Measurements from ENCODE around the gene MELTF.

MELTF gene

DNA sequence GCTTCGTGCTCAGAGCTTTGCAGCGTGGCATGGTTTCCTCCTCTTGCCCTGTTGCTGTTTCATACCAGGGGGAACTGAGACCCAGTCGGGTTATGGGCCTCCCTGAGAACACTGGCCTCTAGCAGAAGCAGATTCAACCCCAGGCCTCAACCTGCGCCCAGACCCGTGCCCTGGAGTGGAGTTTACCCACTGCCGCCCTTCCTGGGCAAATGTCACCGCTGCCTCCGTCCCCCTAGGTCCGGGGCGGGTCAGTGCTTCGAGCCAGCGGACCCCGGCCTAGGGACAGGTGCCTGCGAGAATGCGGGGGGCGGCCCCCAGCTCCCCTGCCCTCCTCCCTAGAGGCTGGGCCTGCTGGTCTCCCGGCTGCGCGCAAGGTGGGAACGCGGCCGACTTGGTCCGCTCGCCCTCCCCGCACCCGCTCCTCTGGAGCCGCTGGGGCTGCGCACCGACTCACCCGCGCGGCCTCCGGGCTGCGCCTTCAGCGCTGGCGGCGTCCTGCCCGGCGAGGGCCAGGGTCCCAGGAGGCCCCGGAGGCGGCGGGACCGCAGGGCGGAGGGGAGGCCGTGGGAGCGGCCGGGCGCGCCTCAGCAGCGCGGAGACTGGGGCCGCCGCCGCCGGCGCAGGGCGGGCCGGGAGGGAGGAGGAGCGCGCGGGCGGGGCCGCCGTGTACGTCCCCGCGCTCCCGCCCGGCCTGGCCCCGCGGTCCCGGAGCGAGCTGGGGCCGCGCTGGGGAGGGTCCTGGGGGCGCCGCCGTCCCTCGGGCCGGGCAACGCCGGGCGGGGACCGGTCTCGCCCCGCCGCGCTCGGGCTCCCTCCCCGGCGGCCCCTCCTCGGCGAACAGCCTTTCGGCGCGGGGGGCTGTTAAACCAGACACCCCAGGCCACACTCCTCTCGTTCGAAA, 61.1 kb downstream of the MELTF start, which contains the start of gene PIGZ:
PIGZ (minus strand) TSS at position 601 of the 901 bp plus-strand sequence. CDS start 16,802 bp downstream, outside the sequence.
- no peak within 1 kb of the TSS for H3K27ac ChIP-seq (ENCODE audit: low read depth, low read length)
- H3K4me3 ChIP-seq (ENCODE audit: low read depth in 1 of 2, low read length in 2 of 2): peak within 1 kb of the TSS; percentile 72 to 75
- H3K36me3 ChIP-seq (ENCODE audit: control insufficient read depth in 1 of 2, insufficient read depth in 2 of 2, low read length in 2 of 2): peaks cover 0 to 5% of the 10 kb centered on the region in 2 donors
- H3K4me1 ChIP-seq (ENCODE audit: control insufficient read depth in 1 of 2, insufficient read depth in 2 of 2, low read length in 2 of 2): peaks cover 6 to 8% of the 10 kb centered on the region in 2 donors
- H3K9me3 ChIP-seq (ENCODE audit: control insufficient read depth in 1 of 2, low read length in 2 of 2): no peaks in the 10 kb centered on the region
- H3K27me3 ChIP-seq (ENCODE audit: control insufficient read depth in 1 of 2, insufficient read depth in 2 of 2, low read length in 2 of 2): peaks cover 0 to 7% of the 10 kb centered on the region in 2 donors
- H3K9ac ChIP-seq (ENCODE audit: low read depth in 1 of 2, low read length in 2 of 2): peak within 1 kb of the TSS; percentile 61 to 72

DNA sequence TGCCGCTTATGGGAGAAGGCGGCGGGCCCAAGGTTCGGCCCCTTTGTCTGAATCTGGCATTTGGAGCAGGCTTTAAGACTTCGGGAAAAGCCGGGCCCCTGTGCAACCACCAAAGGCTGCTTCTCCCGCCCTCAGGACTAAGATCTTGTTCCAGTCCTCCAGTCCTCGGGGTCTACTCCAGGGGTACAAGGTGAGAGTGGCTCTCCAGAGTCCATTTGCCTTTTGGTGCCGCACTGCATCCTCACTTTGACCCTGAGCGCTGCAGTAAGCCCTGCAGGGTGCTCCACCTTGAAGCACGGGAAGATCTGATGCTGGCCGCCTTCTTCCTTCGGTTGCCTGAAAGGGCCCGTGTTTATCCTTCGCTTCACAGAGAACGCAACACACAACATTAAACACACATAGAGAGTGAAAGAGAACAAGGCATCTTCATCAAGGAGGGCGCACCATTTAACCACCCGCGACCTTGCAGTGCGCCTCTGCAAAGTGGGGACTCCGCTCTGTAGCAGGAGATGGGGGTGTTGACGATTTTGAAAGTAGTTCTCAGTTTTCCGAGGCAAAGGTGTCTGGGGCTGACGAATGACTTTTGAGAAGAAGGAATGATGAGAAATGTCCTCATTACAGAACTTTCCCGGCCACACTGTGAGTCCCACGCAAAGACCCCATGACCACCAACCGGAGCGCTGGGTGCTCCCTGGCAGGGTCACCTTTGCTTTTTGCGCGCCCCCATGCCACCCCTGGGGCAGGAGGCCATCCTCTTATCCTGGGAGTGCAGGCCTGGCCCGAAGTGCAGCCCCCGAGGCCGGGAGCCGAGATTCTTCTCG, 62.0 kb downstream of the MELTF start:
- H3K27me3 ChIP-seq (ENCODE audit: control insufficient read depth in 1 of 2, insufficient read depth in 2 of 2, low read length in 2 of 2): peaks cover 0 to 7% of the 10 kb centered on the region in 2 donors
- peak overlapping the region; percentile 72 to 75 for H3K4me3 ChIP-seq (ENCODE audit: low read depth in 1 of 2, low read length in 2 of 2)
- peak overlapping the region; percentile 61 to 72 for H3K9ac ChIP-seq (ENCODE audit: low read depth in 1 of 2, low read length in 2 of 2)
- H3K36me3 ChIP-seq (ENCODE audit: control insufficient read depth in 1 of 2, insufficient read depth in 2 of 2, low read length in 2 of 2): peaks cover 0 to 5% of the 10 kb centered on the region in 2 donors
- no peaks in the 10 kb centered on the region for H3K9me3 ChIP-seq (ENCODE audit: control insufficient read depth in 1 of 2, low read length in 2 of 2)
- peaks cover 6 to 8% of the 10 kb centered on the region in 2 donors for H3K4me1 ChIP-seq (ENCODE audit: control insufficient read depth in 1 of 2, insufficient read depth in 2 of 2, low read length in 2 of 2)
- H3K27ac ChIP-seq (ENCODE audit: low read depth, low read length): no peak overlapping the region

DNA sequence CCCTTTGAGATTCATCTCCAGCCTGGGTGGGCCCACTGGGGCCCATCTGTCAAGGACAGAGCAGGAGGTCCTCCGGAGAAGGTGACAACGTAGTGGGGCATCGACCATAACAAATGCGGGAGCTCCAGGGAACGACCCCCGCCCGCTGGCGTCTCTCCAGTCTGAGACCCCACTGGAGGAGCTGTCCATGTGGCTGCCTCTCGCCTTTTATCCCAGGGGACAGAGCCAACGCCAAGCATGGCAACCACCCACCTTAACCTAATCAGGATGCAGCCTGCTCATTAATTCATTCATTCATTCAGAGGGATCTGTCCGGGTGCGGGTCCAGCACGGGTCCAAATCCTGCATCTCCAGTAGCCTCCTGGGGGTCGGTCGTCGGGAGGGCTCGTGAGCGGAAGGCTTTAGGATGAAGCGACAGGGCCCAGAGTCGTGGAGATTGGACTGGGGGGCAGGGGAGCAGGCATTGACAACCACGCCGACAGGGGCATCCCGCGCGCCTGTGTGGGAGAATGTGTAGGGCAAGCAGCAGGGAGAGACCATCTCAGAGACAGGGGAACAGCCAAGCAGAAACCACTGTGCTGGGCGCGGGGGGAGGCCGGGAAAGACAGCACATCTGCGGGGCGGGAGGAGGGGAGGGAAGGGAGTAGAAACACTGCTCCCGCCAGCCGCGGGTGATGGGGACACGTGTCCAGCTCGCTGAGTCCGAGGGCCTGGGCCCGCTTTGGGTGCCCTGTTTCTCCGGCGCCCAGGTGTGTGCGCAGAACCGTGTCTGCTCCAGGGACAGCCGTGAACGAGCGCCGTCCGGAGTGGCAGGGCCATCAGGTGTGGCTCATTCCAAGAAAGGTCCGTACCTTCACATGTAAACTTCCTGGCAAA, 62.9 kb downstream of the MELTF start:
- Histone ChIP-seq H3K36me3 (ENCODE audit: control insufficient read depth in 1 of 2, insufficient read depth in 2 of 2, low read length in 2 of 2) (peaks cover 0 to 5% of the 10 kb centered on the region in 2 donors), H3K4me3 (ENCODE audit: low read depth in 1 of 2, low read length in 2 of 2) (no peak overlapping the region), H3K9me3 (ENCODE audit: control insufficient read depth in 1 of 2, low read length in 2 of 2) (no peaks in the 10 kb centered on the region), H3K27ac (ENCODE audit: low read depth, low read length) (no peak overlapping the region), H3K9ac (ENCODE audit: low read depth in 1 of 2, low read length in 2 of 2) (no peak overlapping the region), H3K4me1 (ENCODE audit: control insufficient read depth in 1 of 2, insufficient read depth in 2 of 2, low read length in 2 of 2) (peaks cover 6 to 8% of the 10 kb centered on the region in 2 donors), H3K27me3 (ENCODE audit: control insufficient read depth in 1 of 2, insufficient read depth in 2 of 2, low read length in 2 of 2) (peaks cover 0 to 7% of the 10 kb centered on the region in 2 donors)

DNA sequence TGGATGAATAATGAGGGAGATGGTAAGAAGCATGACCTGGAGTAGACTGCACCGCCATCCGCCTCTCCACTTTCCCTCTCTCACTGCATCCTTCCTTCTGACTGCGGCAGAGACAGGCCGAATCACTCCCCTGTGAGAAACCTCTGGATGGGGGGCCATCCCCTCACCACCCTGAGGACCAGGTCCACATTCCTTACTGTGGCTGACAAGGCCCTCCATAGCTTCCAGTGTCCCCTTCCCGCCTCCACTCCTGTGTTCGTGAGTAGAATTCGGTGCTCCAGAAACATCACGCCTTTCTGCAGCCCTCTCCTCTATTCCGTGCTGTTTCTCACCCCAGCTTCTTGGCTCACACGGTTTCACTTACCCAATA, 63.8 kb downstream of the MELTF start:
- H3K27ac ChIP-seq (ENCODE audit: low read depth, low read length): no peak overlapping the region
- H3K36me3 ChIP-seq (ENCODE audit: control insufficient read depth in 1 of 2, insufficient read depth in 2 of 2, low read length in 2 of 2): peaks cover 0 to 5% of the 10 kb centered on the region in 2 donors
- H3K4me3 ChIP-seq (ENCODE audit: low read depth in 1 of 2, low read length in 2 of 2): no peak overlapping the region
- no peak overlapping the region for H3K9ac ChIP-seq (ENCODE audit: low read depth in 1 of 2, low read length in 2 of 2)
- H3K27me3 ChIP-seq (ENCODE audit: control insufficient read depth in 1 of 2, insufficient read depth in 2 of 2, low read length in 2 of 2): peaks cover 0 to 2% of the 10 kb centered on the region in 2 donors
- no peaks in the 10 kb centered on the region for H3K9me3 ChIP-seq (ENCODE audit: control insufficient read depth in 1 of 2, low read length in 2 of 2)
- peaks cover 6 to 8% of the 10 kb centered on the region in 2 donors for H3K4me1 ChIP-seq (ENCODE audit: control insufficient read depth in 1 of 2, insufficient read depth in 2 of 2, low read length in 2 of 2)

DNA sequence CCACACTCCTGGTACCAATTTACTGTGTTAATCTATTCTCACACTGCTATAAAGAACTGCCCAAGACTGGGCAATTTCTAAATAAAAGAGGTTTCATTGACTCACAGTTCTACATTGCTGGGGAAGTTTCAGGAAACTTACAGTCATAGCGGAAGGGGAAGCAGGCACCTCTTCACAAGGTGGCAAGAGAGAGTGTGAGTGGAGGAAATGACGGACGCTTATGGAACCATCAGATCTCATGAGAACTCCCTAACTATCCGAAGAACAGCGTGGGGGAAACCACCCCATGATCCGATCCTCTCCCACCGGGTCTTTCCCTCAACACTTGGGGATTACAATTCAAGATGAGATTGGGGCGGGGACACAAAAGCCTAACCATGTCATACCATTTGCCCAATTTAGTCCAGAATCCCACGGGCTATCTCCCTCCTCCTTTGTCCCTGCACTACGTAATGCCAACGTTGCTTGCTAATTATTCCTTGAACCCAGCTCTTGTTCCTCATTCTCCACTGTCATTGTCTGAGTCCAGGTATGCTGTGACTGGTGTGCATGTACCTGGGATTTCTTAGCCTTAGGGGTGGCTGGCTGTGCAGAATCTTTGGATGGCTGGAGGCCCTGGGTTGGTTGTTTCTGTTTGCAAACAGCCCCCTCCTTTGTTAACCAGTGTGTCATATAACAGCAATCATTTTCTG, 64.4 kb downstream of the MELTF start:
- Histone ChIP-seq H3K9me3 (ENCODE audit: control insufficient read depth in 1 of 2, low read length in 2 of 2) (no peaks in the 10 kb centered on the region), H3K36me3 (ENCODE audit: control insufficient read depth in 1 of 2, insufficient read depth in 2 of 2, low read length in 2 of 2) (peaks cover 0 to 5% of the 10 kb centered on the region in 2 donors), H3K27ac (ENCODE audit: low read depth, low read length) (no peak overlapping the region), H3K27me3 (ENCODE audit: control insufficient read depth in 1 of 2, insufficient read depth in 2 of 2, low read length in 2 of 2) (no peaks in the 10 kb centered on the region), H3K9ac (ENCODE audit: low read depth in 1 of 2, low read length in 2 of 2) (no peak overlapping the region), H3K4me1 (ENCODE audit: control insufficient read depth in 1 of 2, insufficient read depth in 2 of 2, low read length in 2 of 2) (peaks cover 6 to 8% of the 10 kb centered on the region in 2 donors), H3K4me3 (ENCODE audit: low read depth in 1 of 2, low read length in 2 of 2) (no peak overlapping the region)

DNA sequence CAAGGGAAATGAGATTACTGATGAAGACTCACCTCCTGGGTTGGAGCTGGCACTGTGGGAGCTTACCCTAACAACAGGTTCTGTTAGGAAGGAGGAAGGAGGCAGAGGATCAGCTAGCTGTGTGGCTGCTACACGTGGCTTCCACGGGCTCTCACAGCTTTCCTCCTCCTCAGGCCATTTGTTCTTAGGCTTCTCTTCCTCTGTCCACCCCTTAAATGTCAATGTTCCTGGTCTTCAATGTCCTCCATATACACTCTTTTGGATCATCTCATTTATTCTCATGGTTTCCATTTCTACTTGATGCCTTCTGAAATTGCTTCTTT, 66.0 kb downstream of the MELTF start:
- Histone ChIP-seq H3K36me3 (ENCODE audit: control insufficient read depth in 1 of 2, insufficient read depth in 2 of 2, low read length in 2 of 2) (peaks cover 0 to 5% of the 10 kb centered on the region in 2 donors), H3K9me3 (ENCODE audit: control insufficient read depth in 1 of 2, low read length in 2 of 2) (no peaks in the 10 kb centered on the region), H3K4me1 (ENCODE audit: control insufficient read depth in 1 of 2, insufficient read depth in 2 of 2, low read length in 2 of 2) (peaks cover 6 to 8% of the 10 kb centered on the region in 2 donors), H3K9ac (ENCODE audit: low read depth in 1 of 2, low read length in 2 of 2) (no peak overlapping the region), H3K4me3 (ENCODE audit: low read depth in 1 of 2, low read length in 2 of 2) (no peak overlapping the region), H3K27me3 (ENCODE audit: control insufficient read depth in 1 of 2, insufficient read depth in 2 of 2, low read length in 2 of 2) (no peaks in the 10 kb centered on the region), H3K27ac (ENCODE audit: low read depth, low read length) (no peak overlapping the region)

DNA sequence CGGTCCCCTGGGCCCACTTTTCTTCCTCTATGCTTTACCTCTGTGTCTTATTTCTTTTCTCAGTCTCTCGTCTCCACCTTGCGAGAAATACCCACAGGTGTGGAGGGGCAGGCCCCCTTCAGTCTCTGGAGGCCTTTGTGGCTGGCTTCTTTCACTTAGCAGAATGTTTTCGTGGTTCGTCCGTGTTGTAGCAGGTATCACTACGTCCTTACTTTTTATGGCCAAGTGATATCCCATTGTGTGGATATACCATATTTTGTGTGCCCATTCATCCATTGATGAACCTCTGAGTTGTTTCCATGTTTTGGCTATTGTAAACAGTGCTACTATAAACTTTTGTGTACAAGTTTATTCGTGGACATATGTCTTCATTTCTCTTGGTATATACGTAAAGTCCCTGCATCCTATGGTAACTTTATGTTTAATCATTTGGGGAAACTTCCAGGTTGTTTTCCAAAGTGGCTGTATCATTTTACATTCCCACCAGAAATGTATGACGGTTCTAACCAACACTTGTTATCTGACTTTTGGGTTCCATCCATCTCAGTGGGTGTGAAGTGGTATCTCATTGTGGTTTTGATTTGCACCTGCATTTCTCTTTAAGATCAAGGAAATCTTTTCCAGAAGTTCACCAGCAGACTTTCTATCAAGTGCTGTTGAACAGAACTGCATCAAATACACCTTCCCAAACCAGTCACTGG, 66.5 kb downstream of the MELTF start:
- peaks cover 5% of the 10 kb centered on the region in 2 donors for H3K4me1 ChIP-seq (ENCODE audit: control insufficient read depth in 1 of 2, insufficient read depth in 2 of 2, low read length in 2 of 2)
- no peaks in the 10 kb centered on the region for H3K27me3 ChIP-seq (ENCODE audit: control insufficient read depth in 1 of 2, insufficient read depth in 2 of 2, low read length in 2 of 2)
- no peaks in the 10 kb centered on the region for H3K9me3 ChIP-seq (ENCODE audit: control insufficient read depth in 1 of 2, low read length in 2 of 2)
- H3K27ac ChIP-seq (ENCODE audit: low read depth, low read length): no peak overlapping the region
- H3K4me3 ChIP-seq (ENCODE audit: low read depth in 1 of 2, low read length in 2 of 2): no peak overlapping the region
- H3K9ac ChIP-seq (ENCODE audit: low read depth in 1 of 2, low read length in 2 of 2): no peak overlapping the region
- H3K36me3 ChIP-seq (ENCODE audit: control insufficient read depth in 1 of 2, insufficient read depth in 2 of 2, low read length in 2 of 2): peaks cover 0 to 5% of the 10 kb centered on the region in 2 donors

DNA sequence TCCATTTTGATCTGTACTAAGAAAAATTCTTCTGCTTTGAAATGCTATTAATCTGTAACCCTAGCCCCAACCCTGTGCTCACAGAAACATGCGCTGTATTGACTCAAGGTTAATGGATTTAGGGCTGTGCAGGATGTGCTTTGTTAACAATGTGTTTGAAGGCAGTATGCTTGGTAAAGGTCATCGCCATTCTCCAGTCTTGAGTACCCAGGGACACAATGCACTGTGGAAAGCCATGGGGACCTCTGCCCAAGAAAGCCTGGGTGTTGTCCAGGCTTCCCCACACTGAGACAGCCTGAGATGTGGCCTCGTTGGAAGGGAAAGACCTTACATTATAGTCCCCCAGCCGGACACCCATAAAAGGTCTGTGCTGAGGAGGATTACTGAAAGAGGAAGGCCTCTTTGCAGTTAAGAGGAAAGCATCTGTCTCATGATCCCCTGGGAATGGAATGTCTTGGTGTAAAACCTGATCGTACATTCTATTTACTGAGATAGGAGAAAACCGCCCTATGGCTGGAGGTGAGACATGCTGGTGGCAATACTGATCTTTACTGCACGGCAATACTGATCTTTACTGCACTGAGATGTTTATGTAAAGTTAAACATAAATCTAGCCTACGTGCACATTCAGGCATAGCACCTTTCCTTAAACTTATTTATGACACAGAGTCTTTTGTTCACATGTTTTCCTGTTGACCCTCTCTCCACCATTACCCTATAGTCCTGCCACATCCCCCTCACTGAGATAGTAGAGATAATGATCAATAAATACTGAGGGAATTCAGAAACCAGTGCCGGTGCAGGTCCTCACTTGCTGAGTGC, 67.3 kb downstream of the MELTF start:
- Histone ChIP-seq H3K27me3 (ENCODE audit: control insufficient read depth in 1 of 2, insufficient read depth in 2 of 2, low read length in 2 of 2) (no peaks in the 10 kb centered on the region), H3K9me3 (ENCODE audit: control insufficient read depth in 1 of 2, low read length in 2 of 2) (no peaks in the 10 kb centered on the region), H3K27ac (ENCODE audit: low read depth, low read length) (no peak overlapping the region), H3K4me1 (ENCODE audit: control insufficient read depth in 1 of 2, insufficient read depth in 2 of 2, low read length in 2 of 2) (no peaks in the 10 kb centered on the region), H3K9ac (ENCODE audit: low read depth in 1 of 2, low read length in 2 of 2) (no peak overlapping the region), H3K36me3 (ENCODE audit: control insufficient read depth in 1 of 2, insufficient read depth in 2 of 2, low read length in 2 of 2) (peaks cover 0 to 5% of the 10 kb centered on the region in 2 donors), H3K4me3 (ENCODE audit: low read depth in 1 of 2, low read length in 2 of 2) (no peak overlapping the region)

Data from duodenal mucosa (tissue), 2 donors.